ENCODE results near the gene GBA3. TPM values are rescaled to one million over a fixed set of nuclear protein-coding genes. Genes with fewer than 3 reads are reported as not detected.

Gene GBA3
- total RNA-seq, 6 experiments from 2014 or later: 15.4 to 115 (median 60.7) TPM

DNA sequence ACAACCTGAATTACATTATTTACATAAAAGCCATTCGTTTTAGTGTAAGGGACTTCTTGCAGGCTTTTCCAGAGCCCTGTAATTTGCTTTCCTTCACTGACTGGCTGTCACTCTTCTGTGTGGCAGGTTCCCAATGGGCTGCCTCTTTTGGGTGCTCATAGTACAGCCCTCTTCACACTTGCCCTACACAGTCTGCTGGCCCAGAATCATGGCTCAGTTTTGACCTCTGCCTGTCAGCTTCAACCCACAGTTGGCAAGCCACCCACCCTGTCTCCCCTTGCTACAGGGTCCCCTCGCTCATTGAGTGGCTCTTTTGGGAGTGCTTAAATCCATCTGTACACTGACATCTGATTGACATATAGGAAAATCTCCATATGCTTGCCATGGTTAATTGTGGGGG, 97.9 kb downstream of the GBA3 start:
- TF ChIP-seq, protein P1, sequence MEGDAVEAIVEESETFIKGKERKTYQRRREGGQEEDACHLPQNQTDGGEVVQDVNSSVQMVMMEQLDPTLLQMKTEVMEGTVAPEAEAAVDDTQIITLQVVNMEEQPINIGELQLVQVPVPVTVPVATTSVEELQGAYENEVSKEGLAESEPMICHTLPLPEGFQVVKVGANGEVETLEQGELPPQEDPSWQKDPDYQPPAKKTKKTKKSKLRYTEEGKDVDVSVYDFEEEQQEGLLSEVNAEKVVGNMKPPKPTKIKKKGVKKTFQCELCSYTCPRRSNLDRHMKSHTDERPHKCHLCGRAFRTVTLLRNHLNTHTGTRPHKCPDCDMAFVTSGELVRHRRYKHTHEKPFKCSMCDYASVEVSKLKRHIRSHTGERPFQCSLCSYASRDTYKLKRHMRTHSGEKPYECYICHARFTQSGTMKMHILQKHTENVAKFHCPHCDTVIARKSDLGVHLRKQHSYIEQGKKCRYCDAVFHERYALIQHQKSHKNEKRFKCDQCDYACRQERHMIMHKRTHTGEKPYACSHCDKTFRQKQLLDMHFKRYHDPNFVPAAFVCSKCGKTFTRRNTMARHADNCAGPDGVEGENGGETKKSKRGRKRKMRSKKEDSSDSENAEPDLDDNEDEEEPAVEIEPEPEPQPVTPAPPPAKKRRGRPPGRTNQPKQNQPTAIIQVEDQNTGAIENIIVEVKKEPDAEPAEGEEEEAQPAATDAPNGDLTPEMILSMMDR (IDR thresholded peaks at IDR 0.05): no peak
- no peak for TF ChIP-seq POLR2A (IDR thresholded peaks at IDR 0.05)
- no peak for DNase-seq
- 68% methylated on average over 2 of the region's 2 CpGs for WGBS (ENCODE audit: insufficient coverage, low coverage, low lambda C conversion rate, missing lambda C conversion rate)
- intact Hi-C loops (cut with DNase I): no loop called here
- Histone ChIP-seq H3K36me3 (no peaks in the 10 kb centered on the region), H3K4me1 (no peaks in the 10 kb centered on the region), H3K27me3 (no peaks in the 10 kb centered on the region), H3K4me3 (no peak overlapping the region), H3K9me3 (no peaks in the 10 kb centered on the region), H3K27ac (no peak overlapping the region)
- ATAC-seq: no peak

DNA sequence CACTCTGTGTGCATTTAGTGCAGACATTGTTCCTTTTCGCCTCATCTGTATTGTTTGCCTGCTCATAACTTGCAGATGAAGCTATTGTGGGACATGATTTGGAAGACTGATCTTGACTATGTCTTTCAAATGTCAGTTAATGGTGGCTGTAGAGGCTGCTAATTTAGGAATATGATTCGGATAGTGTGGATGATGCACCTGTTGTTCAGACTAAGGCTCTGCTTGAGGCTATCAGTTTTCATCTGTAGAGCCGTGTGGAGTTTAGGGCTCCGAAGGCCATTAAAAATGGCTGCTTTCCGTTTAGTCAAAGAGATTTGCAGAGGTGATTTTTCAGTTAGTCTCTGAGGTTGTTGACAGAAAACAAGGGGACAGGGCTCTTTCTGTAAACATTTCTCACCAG, 102.0 kb downstream of the GBA3 start:
- Histone ChIP-seq H3K4me3 (no peak overlapping the region), H3K9me3 (no peaks in the 10 kb centered on the region), H3K36me3 (no peaks in the 10 kb centered on the region), H3K27me3 (no peaks in the 10 kb centered on the region), H3K4me1 (no peaks in the 10 kb centered on the region), H3K27ac (no peak overlapping the region)
- intact Hi-C loops (cut with DNase I): no loop called here
- TF ChIP-seq, protein P1 (IDR thresholded peaks at IDR 0.05): no peak
- TF ChIP-seq POLR2A (IDR thresholded peaks at IDR 0.05): no peak
- ATAC-seq: no peak
- DNase-seq: no peak
- 82% methylated on average over 5 of the region's 5 CpGs for WGBS (ENCODE audit: insufficient coverage, low coverage, low lambda C conversion rate, missing lambda C conversion rate)

DNA sequence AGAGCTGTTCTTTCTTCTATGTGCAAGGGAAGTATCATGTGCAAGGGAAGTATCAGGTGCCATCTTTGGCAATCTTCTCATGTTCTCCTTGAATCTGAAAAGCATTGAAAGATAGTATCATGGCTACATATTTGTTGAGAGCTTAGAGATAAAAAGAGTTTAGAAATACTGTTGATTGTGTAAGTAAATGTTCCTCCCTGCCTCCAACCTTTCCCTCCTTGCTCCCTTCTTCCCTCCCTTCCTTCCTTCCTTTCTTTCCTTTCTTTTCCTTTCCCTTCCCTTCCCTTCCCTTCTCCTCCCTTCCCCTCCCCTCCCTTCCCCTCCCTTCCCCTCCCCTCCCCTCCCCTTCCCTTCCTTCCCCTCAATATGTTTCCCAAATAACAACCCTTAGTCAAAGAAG, 108.7 kb downstream of the GBA3 start:
- DNase-seq (no peak), ATAC-seq (no peak)
- Histone ChIP-seq H3K4me1 (no peaks in the 10 kb centered on the region), H3K4me3 (no peak overlapping the region), H3K36me3 (no peaks in the 10 kb centered on the region), H3K27ac (no peak overlapping the region), H3K9me3 (no peaks in the 10 kb centered on the region), H3K27me3 (no peaks in the 10 kb centered on the region)
- intact Hi-C loops (cut with DNase I): no loop called here
- TF ChIP-seq, protein P1 (IDR thresholded peaks at IDR 0.05): no peak
- no peak for TF ChIP-seq POLR2A (IDR thresholded peaks at IDR 0.05)

DNA sequence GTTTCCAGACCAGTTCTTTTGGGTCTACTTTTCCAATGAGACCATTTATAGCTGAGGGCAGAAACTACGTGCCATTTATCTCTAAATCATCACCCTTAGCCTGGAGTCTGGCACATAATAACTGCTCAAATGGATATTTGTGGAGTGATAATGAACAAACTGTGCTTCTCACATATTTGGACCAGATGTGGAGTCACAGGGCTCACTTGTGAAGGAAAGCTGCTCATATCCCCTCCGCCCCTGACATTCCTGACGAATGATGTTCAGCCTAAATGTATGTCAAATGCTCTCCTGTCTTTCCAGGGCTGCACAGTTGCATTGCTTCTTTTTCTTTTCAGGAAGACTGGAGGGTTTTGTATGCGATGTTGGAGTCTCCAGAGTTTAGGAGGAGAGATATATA, 110.1 kb downstream of the GBA3 start:
- Histone ChIP-seq H3K4me1 (no peaks in the 10 kb centered on the region), H3K36me3 (no peaks in the 10 kb centered on the region), H3K27ac (no peak overlapping the region), H3K4me3 (no peak overlapping the region), H3K27me3 (no peaks in the 10 kb centered on the region), H3K9me3 (no peaks in the 10 kb centered on the region)
- DNase-seq (no peak), ATAC-seq (no peak)
- intact Hi-C loops (cut with DNase I): no loop called here
- WGBS (ENCODE audit: insufficient coverage, low coverage, low lambda C conversion rate, missing lambda C conversion rate): 68% methylated on average over 2 of the region's 4 CpGs
- no peak for TF ChIP-seq POLR2A (IDR thresholded peaks at IDR 0.05)
- TF ChIP-seq, protein P1 (IDR thresholded peaks at IDR 0.05): no peak

DNA sequence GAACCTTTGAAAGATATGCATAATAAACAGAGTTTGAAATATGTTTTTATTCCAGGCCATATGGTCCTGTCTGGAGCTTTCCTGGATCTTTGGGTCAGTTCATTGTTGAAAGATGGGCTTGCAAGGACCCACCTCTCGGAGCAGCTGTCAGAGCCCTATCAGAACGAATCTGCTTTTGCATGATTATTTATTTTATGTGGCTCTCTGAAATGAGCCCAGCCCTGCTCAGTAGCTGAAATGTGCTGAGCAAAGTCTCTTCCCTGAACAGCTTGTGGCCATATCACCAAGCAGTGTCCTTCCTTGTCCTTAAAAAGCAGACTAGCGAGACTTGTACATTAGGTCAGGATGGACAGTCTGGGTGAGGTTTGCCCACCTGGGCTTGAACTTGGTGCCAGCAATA, 110.8 kb downstream of the GBA3 start:
- intact Hi-C loops (cut with DNase I): no loop called here
- Histone ChIP-seq H3K27me3 (no peaks in the 10 kb centered on the region), H3K4me1 (no peaks in the 10 kb centered on the region), H3K4me3 (no peak overlapping the region), H3K27ac (no peak overlapping the region), H3K9me3 (no peaks in the 10 kb centered on the region), H3K36me3 (no peaks in the 10 kb centered on the region)
- WGBS (ENCODE audit: insufficient coverage, low coverage, low lambda C conversion rate, missing lambda C conversion rate): no CpG with 5 or more reads among the region's 3 CpGs
- DNase-seq (no peak), ATAC-seq (no peak)
- no peak for TF ChIP-seq POLR2A (IDR thresholded peaks at IDR 0.05)
- TF ChIP-seq, protein P1 (IDR thresholded peaks at IDR 0.05): no peak

Data from right lobe of liver (tissue), 6 donors.